Stimulated activated CD8-positive, alpha-beta memory T cell treated with anti-CD3 and anti-CD28 coated beads, Interleukin-4, amount 100 ng/mL, for 48 hours (primary cell): ENCODE data around the gene JTB.

ENCODE experiments used
- DNase-seq: peaks from one replicate; pipeline ENCODE4 v3.0.0-alpha.2; 2020

The JTB gene

DNA sequence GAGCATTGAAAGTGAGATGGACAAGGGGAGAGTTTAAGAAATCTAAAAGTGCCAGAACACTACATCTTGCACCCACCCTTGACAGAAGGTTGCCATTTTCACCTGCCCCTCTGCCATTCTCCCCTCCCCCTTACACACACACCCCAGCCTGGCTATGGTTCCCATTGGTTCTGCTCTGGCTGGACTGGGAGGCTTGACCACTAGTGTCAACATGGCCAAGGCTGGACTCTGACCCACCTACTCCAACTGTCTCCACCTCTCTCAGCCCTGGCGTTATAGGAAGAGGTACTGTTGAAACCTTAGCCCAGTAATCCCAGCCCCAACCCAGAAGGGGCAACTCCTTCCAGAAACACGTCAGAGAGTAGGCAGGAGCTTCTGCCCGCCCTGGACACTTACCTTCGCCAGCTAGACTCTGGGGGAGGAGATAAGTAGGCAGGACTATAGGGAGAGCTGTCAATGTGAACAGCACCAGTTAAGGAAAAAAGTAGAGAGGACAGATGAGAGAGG, 23.6 kb downstream of the JTB start:
- DNase-seq: no peak

DNA sequence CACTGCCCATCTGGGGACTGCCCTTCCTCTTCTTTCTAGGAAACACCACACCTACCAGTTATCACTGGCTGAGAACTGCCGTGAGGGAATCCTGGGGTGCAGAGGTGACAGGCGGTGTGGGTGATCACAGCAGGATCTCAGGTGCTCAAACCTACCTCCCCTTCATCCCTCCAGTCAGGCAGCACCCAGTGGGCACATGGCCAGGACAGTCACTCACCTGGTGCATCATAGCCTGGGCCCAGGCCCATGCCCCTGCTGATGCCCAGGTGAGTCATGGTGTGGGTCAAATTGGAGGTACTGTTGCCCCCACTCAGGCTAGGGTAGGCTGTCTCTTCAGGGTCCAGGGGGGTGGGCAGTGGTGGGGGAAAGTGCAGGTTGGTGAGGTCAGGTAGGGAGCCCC, 25.7 kb downstream of the JTB start:
- DNase-seq: no peak

GRCh38 chr1:153951183-153951582, 26.3 kb downstream of the JTB start:
- no peak for DNase-seq

- peak; percentile 84 for DNase-seq
These were observed 30.7 kb downstream of the JTB start, which contains the start of gene DENND4B for GRCh38 chr1:153946622-153947241. TSS of gene DENND4B (minus strand) at chr1:153946718. CDS start at chr1:153944374, 2,344 bp downstream.

DNA sequence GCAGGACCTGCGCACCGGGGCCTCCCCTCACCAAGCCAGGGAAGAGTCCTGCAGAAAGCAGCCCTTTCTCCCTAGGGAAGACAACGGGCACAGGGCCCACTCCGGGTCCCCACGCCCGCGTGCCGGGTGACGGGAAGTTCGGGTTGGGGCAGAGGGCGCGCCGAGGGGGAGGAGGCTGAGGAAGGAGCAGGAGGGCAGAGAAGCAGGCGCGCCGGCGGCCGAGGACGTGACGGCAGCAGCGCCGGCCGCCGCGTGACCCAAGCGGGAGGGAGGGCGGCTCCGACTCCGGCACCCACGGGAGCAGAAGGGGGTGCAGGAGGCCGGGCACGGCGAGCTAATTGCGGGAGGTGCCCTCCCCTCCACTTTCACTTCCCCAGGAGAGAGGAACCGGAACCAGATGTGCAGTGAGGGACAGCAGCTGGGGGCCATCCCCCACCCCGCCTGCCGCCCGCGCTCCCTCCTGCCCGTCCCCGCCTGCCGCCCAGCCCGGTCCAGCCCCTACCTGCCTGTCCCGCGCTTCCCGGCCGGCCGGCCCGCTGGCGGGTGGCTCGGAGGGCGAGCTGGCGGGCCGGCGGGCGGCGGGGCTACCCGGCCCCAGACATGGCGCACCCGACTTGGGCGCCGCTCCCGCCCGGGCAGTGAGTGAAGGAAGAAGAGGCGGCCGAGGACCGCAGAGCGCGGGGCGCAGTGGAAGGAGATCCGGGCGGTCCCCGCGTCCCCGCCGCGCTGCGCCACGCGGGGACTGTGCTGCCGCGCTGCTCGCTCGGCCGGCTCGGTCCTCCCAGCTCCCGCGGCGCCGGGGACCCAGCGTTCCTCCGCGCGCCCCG, 31.5 kb downstream of the JTB start:
- peak; percentile 80 for DNase-seq

- peak; percentile 83 for DNase-seq
These were observed 32.2 kb downstream of the JTB start for GRCh38 chr1:153945131-153945794.

DNA sequence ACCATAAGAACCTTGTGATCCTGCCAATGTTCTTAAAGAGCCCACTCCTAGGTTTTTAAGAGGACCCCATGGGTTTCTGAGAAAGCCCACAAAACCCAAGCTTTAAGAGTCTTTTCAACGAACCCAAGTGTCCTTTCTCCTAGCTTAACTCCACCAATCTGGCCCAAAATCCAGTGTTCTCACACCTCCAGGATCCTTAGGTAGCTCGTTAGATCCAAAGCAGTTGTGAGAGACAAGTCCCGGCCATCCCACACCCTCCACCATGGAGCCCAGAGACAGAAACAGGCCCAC, 32.7 kb downstream of the JTB start:
- DNase-seq: no peak

DNA sequence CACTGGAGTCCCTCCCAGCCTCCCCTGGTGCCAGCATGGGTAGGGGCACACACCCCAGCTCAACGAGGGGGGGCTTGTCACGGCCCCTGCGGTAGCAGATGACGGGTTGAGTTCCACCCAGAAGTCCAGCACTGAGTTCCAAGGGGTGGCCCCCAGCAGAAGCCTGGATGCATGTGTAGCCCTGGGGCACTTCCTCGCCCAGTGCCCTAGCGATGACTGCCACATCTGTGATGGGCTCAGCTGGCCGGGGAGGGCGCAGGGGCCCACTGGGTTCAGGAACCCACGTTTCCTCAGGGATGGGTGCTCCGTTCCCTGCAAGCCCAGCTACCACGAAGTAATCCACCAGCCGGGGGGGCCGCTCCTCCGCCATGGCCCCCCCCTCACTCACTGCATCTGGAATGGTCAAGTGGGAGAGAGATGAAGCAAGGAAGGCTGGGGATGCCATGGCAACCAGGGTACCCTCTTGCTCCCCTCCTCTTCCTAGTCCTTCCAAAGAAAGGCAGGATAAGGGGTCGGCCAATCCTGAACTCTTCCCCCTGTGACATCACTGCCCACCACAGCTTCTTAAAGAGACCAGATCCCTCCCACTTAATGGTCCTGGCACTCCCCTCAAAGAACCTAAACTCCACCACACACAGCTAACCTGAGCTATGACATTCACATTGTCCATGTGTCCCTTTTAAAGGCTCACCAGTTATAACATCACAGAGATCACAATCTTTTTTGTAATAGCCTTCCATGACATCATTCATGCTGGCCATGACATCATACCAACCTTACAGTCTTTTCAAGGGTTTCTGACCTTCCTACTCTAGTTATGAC, 33.3 kb downstream of the JTB start:
- no peak for DNase-seq

DNA sequence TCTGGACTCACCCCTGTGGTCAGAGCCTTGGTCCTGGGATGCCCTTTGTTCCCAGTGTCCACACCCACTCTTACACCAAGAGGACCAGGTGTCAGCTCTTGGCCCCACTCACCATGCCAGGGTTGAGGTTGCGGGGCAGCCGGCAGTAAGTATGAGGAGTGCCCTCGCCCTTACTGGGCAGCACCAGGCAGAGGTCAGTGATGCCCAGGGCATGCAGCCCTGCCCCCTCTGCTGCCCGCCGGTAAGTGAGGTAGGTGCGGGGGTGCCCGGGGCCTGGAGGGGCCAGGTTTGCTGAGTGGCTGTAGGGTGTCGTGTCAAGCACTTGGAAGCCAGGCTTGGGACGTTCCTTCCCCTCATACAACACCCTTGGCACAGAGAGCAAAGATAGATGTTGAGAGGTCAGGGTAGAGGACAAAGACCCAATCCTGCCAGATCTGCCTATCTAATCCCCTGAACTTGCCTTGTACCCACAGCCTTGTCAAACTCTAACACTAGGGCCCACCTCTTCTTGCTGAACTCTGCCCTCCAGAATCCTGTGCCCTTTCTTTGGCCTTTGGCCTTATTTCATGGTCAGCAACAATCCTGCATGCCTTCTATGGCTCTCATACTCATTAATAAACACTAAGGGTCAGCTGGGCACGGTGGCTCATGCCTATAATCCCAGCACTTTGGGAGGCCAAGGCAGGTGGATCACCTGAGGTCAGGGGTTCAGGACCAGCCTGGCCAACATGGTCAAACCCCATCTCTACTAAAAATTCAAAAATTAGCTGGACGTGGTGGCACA, 34.5 kb downstream of the JTB start:
- DNase-seq: no peak

- no peak for DNase-seq
These were observed 35.4 kb downstream of the JTB start for GRCh38 chr1:153941826-153942725.

GRCh38 chr1:153940756-153941155, 36.7 kb downstream of the JTB start:
- no peak for DNase-seq

DNA sequence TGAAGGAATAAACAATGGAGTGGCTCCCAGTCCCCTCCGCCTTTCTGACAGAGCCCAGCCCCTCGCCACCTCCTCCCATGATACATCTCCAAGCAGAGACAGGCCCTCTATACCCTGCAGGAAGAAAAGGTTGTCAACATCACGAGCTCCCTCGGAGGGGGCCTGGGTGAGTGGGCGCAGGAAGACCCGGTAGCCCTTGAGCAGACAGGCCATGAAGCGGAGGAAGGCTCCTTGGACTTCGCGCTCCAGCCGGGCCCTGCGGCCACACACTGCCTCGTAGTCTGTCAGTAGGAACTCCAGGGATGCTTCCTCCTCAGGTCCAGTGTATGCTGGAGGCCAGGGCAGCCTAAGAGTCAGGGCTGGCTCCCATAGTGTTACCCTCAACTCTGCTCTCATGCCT, 38.0 kb downstream of the JTB start:
- DNase-seq: no peak

GRCh38 chr1:153938996-153939395, 38.5 kb downstream of the JTB start:
- DNase-seq: no peak

GRCh38 chr1:153937331-153937730, 40.1 kb downstream of the JTB start:
- no peak for DNase-seq

- DNase-seq: no peak
These were observed 41.3 kb downstream of the JTB start for GRCh38 chr1:153936011-153936802.

- no peak for DNase-seq
These were observed 42.7 kb downstream of the JTB start for GRCh38 chr1:153934746-153935145.

- no peak for DNase-seq
These were observed 43.5 kb downstream of the JTB start for GRCh38 chr1:153933955-153934354.

- no peak for DNase-seq
These were observed 44.0 kb downstream of the JTB start for GRCh38 chr1:153933430-153933829.

DNA sequence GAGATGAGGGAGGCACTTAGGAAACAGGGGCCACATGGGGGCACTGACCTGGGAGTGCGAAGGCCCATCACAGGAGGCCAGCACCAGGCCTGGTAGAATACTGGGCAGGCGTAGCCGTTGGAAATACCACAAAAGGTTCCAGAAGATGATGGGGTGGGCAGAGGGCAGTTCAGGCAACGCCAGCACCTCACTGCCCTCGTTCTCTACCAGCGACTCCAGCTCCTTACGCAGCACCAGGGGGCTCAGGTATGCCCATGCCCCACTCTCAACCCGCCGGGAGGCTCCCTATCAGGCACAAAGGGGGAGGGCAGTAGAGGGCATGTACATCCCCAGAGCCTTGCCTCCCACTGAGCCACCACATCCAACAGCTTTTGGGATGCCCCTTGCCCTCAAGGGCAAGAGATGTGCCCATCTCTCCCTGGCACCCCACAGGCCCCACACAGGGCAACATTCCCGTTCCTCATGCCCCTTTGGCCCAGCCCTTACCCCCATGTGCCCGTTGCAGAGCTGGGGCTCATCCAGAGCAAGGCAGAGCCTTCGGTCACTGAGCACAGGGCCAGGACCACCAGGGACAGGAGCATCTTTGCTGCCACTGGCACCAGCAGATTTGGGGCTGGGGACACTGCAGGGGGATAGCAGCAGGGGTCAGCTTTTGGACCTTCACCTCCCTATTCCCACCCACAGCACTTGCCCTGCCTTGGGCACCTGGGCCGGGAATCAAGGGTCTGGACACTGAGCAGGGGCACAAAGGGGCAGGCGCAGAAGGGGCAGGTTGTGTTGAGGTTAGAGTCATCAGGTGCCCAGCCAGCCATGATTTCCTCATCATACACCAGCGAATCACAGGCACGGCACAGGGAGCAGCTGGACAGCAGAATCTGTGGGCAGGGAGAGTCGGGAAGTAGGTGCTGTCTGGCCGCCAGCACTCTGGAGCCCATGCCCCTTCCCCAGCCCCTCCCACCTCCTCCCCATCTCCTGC, 45.0 kb downstream of the JTB start:
- DNase-seq: no peak
